Muscle layer of colon (tissue), 2 donors: Measurements from ENCODE around the gene SORCS2.

ENCODE experiments used
- H3K27ac ChIP-seq: one replicate; pipeline ENCODE4 v1.7.0; 2013; ENCODE audit warnings: low read depth, mild to moderate bottlenecking, low read length, moderate library complexity
- H3K27me3 ChIP-seq, 2 donors: one replicate each; pipeline ENCODE4 v1.7.0; 2013; ENCODE audit warnings: low read length in 2 of 2, mild to moderate bottlenecking in 2 of 2; ENCODE audit not compliant: insufficient read depth in 2 of 2, control insufficient read depth in 1 of 2
- H3K36me3 ChIP-seq: one replicate; pipeline ENCODE4 v1.7.0; 2013; ENCODE audit warnings: mild to moderate bottlenecking, low read length; ENCODE audit not compliant: insufficient read depth
- H3K4me1 ChIP-seq: one replicate; pipeline ENCODE4 v1.7.0; 2013; ENCODE audit warnings: mild to moderate bottlenecking, low read length; ENCODE audit not compliant: insufficient read depth
- H3K4me3 ChIP-seq, 2 donors: one replicate each; pipeline ENCODE4 v1.7.0; 2013; ENCODE audit warnings: low read length in 2 of 2, low read depth in 1 of 2, mild to moderate bottlenecking in 1 of 2, moderate library complexity in 1 of 2
- H3K9ac ChIP-seq: one replicate; pipeline ENCODE4 v1.7.0; 2013; ENCODE audit warnings: low read length
- H3K9me3 ChIP-seq: one replicate; pipeline ENCODE4 v1.7.0; 2013; ENCODE audit warnings: mild to moderate bottlenecking, low read length
- donor health status: abdominal sarcoma.
- donor health status: Adenocarcinoma of cecum.

The SORCS2 gene

DNA sequence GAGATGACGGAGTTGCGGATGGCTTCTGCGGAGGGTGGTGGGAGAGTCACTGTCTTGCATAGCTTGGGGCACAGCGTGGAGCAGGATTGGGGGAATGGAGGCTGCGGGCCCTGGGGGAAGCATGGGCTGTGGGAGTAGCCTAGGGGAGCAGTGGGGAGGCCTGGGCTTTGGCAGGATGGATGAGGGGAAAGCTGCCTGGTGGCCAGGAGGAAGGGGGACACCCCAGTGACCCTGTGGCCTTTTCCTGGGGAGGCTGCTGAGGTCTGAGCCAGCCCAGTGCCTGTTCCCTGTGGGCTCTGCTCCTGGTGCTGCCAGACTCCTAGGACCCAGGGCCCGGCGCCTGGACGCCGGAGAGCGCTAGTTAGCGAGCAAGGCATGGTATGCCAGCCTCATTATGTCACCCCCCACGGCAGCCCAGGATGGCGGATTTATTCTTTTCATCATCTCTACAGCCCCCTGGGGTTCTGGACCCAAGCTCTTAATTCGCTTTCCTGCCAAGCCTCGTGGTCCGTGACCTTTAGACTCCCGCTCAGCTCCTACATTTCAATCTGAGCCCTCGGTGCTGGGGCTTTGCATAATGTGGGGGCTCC lies 39.8 kb downstream of the SORCS2 start:
- H3K27ac ChIP-seq: no peak overlapping the region
- H3K4me3 ChIP-seq: no peak overlapping the region
- H3K4me1 ChIP-seq: peaks cover 7% of the 10 kb centered on the region
- no peaks in the 10 kb centered on the region for H3K36me3 ChIP-seq
- no peak overlapping the region for H3K9ac ChIP-seq
- H3K9me3 ChIP-seq: no peaks in the 10 kb centered on the region
- no peaks in the 10 kb centered on the region for H3K27me3 ChIP-seq

DNA sequence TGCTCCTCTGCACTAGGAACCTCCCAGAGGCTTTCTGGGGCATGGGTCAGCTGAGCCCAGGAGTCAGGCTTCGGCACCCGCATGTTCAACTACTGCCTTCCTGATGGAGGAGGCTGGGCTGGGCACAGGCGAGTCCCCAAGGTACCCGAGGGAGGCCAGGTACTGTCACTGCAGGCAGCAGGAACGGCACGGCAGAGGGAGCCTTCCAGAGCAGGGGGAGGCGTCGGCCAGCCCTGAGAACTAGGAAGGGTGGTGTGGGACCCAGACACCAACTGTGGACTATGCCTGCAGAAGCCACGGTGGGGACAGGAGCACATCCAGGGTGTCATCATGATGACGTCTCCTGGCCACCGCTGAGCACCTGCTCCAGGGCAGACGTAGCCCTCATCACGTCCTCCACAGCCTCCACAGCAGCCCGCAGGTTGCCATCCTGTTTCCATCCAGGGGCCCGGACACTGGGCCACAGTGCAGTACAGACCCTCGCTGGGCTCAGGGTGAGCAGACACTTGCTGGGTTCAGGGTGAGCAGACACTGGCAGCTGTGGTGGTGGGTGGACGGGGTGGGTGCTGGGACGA lies 40.8 kb downstream of the SORCS2 start:
- no peak overlapping the region for H3K27ac ChIP-seq
- H3K9ac ChIP-seq: no peak overlapping the region
- H3K4me1 ChIP-seq: peaks cover 8% of the 10 kb centered on the region
- H3K27me3 ChIP-seq: no peaks in the 10 kb centered on the region
- no peaks in the 10 kb centered on the region for H3K36me3 ChIP-seq
- H3K9me3 ChIP-seq: no peaks in the 10 kb centered on the region
- no peak overlapping the region for H3K4me3 ChIP-seq

DNA sequence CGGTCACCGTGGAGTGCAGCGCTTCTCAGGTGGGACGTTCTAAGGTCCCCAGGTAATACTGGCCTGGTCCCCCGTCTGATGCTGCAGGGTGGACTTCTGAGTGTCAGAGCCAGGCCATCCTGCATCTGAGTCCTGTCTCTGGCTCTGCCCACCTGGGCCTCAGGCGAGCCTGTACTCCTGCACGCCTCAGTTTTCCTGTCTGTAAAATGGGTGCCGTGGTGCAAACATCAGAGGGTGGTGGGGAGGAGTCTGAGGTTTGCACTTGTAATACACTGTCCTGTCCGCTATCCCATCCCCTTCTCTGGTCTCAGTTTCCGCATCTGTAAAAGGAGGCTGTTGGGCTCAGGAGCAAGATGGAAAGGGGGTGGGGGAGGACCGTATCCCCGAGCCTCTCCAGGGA lies 41.3 kb downstream of the SORCS2 start:
- peaks cover 8% of the 10 kb centered on the region for H3K4me1 ChIP-seq
- no peaks in the 10 kb centered on the region for H3K27me3 ChIP-seq
- H3K9ac ChIP-seq: no peak overlapping the region
- no peak overlapping the region for H3K4me3 ChIP-seq
- H3K9me3 ChIP-seq: no peaks in the 10 kb centered on the region
- no peaks in the 10 kb centered on the region for H3K36me3 ChIP-seq
- no peak overlapping the region for H3K27ac ChIP-seq

DNA sequence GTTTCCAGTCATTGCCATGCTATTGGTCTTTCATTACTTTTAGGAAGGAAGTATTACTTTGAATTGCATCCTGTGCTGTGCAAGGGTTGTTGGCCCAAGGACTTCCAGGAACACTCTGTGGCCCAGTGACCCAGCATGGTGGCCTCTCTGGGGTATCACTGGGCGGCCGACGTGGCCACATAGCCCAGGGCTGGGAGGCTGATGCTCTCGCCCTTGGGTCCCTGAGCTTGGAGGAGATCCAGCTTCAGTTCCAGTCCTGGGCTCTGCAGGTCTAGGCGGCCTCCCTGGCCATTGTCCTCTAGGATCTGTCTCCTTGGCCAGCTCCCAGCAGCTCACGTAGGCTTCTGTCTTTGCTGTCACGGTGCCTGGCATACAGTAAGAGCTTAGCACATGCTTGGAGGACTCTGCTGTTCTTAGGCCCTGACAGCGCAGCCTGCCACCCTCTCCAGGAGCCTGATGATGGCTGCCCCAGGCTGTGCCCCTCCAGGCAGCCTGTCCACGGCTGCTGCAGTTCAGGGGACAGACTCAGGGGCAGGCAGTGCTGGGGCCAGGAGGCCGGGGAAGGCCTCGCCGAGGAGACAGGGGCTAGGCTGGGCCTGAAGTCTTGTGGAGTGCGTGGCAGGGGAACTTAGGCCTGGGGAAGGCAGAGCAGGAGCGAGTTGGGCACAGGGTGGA lies 42.2 kb downstream of the SORCS2 start:
- Histone ChIP-seq H3K27me3 (no peaks in the 10 kb centered on the region), H3K9ac (no peak overlapping the region), H3K4me3 (no peak overlapping the region)

DNA sequence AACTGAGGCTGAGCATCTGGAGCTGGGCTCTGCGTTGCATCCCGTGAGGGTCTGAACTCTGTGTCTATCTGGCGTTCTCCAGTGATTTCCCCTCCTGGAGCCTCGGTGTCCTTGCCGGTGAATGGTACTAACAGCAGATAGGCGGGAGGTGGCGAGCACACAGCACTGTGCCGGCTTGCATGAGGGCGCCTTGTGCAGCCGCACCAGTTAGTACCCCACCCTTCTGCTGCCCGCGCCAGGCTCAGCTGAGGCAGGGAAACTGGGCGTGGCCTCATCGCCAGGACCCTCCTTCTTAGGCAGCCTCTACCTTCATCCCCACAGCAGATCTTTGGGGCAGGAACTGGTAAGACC lies 42.7 kb downstream of the SORCS2 start:
- Histone ChIP-seq H3K9ac (no peak overlapping the region), H3K4me1 (peaks cover 8% of the 10 kb centered on the region), H3K36me3 (no peaks in the 10 kb centered on the region), H3K9me3 (no peaks in the 10 kb centered on the region), H3K27me3 (no peaks in the 10 kb centered on the region), H3K27ac (no peak overlapping the region), H3K4me3 (no peak overlapping the region)

More for the DNA sequence above, 42.2 kb downstream of the SORCS2 start:
- H3K4me1 ChIP-seq: peaks cover 8% of the 10 kb centered on the region
- H3K27ac ChIP-seq: no peak overlapping the region
- H3K9me3 ChIP-seq: no peaks in the 10 kb centered on the region
- H3K36me3 ChIP-seq: no peaks in the 10 kb centered on the region

DNA sequence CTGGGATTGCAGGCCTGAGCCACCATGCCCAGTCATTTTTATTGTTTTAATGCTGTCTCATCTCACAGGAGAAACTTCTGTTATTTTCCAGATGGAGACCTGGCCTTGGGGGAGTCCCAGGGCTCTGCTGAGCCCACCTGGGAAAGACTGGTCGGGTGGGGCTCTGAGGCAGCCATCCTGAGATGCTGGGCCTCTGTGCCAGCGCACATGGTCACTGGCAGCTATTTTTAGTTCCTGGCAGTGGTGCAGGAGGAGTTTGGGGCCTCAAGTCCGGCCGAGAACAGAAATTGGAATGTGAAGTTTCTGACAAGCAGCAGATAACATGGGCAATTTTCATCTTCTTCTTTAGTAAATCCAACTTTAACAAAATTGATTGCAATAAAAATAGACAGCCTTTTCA lies 44.5 kb downstream of the SORCS2 start:
- no peaks in the 10 kb centered on the region for H3K9me3 ChIP-seq
- no peaks in the 10 kb centered on the region for H3K27me3 ChIP-seq
- H3K4me3 ChIP-seq: no peak overlapping the region
- no peak overlapping the region for H3K9ac ChIP-seq
- peaks cover 8% of the 10 kb centered on the region for H3K4me1 ChIP-seq
- H3K36me3 ChIP-seq: no peaks in the 10 kb centered on the region
- H3K27ac ChIP-seq: no peak overlapping the region

DNA sequence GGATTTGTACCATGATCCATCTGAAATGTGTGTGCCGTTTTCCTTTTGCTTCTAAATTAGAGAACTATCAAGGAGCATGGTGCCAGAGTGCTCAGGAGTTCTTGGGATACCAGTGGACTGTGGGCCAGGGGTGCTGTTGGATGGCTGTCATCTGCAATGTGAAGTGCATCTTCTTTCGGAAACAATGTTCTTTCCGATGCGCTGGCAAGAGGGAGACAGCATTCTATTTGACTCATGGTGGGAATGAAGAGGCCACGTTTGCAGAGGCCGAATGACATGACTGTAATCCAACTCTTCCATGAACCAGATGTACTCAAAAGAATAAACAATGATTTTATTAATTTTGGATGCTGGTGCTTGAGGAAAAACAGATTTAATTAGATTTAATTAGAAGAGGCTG lies 45.5 kb downstream of the SORCS2 start:
- H3K27ac ChIP-seq: no peak overlapping the region
- no peaks in the 10 kb centered on the region for H3K9me3 ChIP-seq
- peaks cover 8% of the 10 kb centered on the region for H3K4me1 ChIP-seq
- H3K4me3 ChIP-seq: no peak overlapping the region
- H3K9ac ChIP-seq: no peak overlapping the region
- no peaks in the 10 kb centered on the region for H3K36me3 ChIP-seq
- H3K27me3 ChIP-seq: no peaks in the 10 kb centered on the region

DNA sequence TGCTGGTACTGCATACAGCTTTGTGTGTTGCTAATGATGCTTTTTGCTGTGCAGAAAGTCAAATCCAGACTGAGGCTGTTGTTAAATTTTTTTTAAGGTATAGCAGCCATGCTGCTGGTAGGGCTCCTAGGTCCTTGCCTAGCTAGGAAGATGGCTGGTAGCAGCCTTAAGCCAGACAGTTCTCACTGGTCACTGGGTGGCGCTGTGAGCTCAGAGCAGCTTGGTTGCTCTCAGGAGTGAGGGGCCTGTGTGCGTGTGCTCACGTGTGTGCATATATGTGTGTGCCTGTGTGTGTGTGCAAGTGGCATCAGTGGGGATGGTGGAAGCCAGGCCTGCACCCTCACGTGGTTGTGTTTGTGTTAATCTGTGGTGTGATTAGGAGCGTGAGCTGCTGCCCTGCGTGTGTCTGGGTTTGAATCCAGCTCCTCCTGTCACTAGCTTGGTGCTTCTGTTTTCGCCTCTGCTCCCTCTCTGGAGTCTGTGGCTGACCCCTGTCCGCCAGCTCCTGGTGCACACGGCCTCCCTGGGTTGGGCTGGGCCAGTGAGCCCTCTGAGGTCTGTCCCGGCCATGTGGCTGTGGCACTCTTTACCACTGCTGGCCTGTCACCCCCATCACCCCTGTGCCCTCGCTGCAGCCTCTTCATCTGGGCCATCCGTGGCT lies 46.1 kb downstream of the SORCS2 start:
- H3K4me3 ChIP-seq: no peak overlapping the region
- no peak overlapping the region for H3K27ac ChIP-seq
- H3K27me3 ChIP-seq: no peaks in the 10 kb centered on the region
- peaks cover 13% of the 10 kb centered on the region for H3K4me1 ChIP-seq
- H3K36me3 ChIP-seq: no peaks in the 10 kb centered on the region
- no peak overlapping the region for H3K9ac ChIP-seq
- H3K9me3 ChIP-seq: no peaks in the 10 kb centered on the region

DNA sequence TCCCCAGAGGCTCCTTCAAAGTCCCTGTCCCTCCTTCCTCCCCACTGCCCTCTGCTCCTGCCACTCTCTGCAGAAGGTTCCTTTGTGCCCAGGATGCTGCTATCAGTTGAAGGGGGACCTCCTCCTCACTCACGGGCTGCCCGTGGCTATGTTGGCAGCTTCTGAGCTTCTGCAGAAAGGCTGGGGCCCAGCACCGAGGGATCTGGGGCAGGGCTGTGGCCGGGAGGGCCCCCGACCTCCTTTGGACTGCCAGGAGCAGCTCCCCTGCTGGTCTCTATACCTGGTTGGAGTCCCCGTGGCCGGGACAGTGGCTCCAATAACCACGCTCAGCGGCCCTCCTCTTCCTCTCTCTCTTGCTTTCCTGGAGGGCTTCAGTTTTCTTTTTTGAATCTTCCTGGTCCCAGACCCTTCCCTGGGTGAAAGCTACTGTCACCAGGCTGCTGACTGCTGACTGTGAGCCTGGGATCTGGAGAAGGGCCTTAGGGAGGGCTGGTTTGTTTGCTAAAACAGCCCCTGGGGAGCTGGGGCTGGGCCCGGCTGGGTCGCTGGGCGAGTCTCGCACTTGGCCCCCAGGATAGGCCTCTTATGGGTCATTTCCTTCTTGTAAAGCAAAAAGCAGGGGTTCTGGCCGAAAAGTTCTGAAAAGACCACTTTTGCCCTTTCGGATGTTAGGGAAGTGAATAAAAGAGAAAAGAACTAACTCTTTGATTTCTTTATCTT lies 46.9 kb downstream of the SORCS2 start:
- H3K4me3 ChIP-seq: no peak overlapping the region
- H3K9ac ChIP-seq: no peak overlapping the region
- H3K27me3 ChIP-seq: no peaks in the 10 kb centered on the region
- H3K36me3 ChIP-seq: no peaks in the 10 kb centered on the region
- no peaks in the 10 kb centered on the region for H3K9me3 ChIP-seq
- H3K27ac ChIP-seq: no peak overlapping the region
- H3K4me1 ChIP-seq: peaks cover 22% of the 10 kb centered on the region

DNA sequence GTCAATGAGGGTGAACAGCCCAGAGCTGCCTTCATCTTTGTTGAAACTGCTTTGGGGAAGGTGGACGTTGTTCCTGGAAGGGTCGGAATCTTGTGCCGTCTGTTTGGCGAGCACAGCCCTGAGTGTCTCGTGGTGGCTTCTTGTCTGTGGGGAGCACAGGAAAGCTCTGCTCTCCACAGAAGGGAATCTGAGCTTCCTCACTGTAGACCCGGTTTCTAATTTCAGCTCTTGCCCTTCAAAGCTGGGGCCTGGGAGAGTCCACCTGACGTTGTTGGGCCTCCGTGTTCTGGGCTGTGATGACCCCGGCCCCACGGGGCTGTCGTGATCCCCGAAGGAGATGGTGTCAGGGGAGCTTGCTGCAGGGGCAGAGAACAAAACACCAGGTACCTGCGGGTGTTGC lies 47.5 kb downstream of the SORCS2 start:
- no peak overlapping the region for H3K9ac ChIP-seq
- no peak overlapping the region for H3K27ac ChIP-seq
- H3K4me1 ChIP-seq: peaks cover 26% of the 10 kb centered on the region
- H3K36me3 ChIP-seq: no peaks in the 10 kb centered on the region
- H3K27me3 ChIP-seq: no peaks in the 10 kb centered on the region
- H3K4me3 ChIP-seq: no peak overlapping the region
- no peaks in the 10 kb centered on the region for H3K9me3 ChIP-seq

DNA sequence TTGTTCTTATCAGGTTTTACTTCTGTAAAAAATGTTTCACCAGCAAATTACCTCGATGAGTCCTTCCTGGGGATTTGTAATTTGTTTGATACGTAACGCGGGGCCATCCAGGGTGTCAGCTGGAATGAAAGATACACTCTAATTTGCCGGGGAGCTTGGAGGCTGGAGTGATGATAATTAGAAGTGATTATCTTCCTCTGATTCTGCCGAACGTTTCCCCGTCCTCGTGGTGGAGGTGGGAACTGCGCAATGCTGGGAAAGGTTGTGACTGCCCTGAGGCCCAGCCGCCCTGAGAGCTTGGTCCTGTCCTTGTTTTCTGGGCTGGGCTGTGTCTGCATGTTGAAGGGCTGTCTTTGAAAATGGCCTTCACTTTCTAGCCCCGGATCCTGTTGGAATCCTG lies 48.0 kb downstream of the SORCS2 start:
- H3K9me3 ChIP-seq: no peaks in the 10 kb centered on the region
- no peak overlapping the region for H3K9ac ChIP-seq
- peaks cover 26% of the 10 kb centered on the region for H3K4me1 ChIP-seq
- no peaks in the 10 kb centered on the region for H3K36me3 ChIP-seq
- H3K27me3 ChIP-seq: no peaks in the 10 kb centered on the region
- no peak overlapping the region for H3K4me3 ChIP-seq
- H3K27ac ChIP-seq: no peak overlapping the region
